HUES6 (cell line): ENCODE measurements around the gene SETD6.
A peak's percentile ranks its signal among the peaks of the same experiment; 100 is the strongest.

Experiments
- H3K27ac ChIP-seq: 2 replicates; pipeline ENCODE4 v1.7.0; 2013; ENCODE audit warnings: low read depth, mild to moderate bottlenecking, low read length, inconsistent platforms
- H3K27me3 ChIP-seq: 2 replicates; pipeline ENCODE4 v1.6.1; 2013; ENCODE audit warnings: low read length; ENCODE audit not compliant: control insufficient read depth, insufficient read depth
- H3K36me3 ChIP-seq: 2 replicates; pipeline ENCODE4 v1.6.1; 2013; ENCODE audit warnings: low read length; ENCODE audit not compliant: control insufficient read depth, insufficient read depth
- H3K4me1 ChIP-seq: 2 replicates; pipeline ENCODE4 v1.6.1; 2013; ENCODE audit warnings: low read length; ENCODE audit not compliant: control insufficient read depth, insufficient read depth
- H3K4me3 ChIP-seq: 2 replicates; pipeline ENCODE4 v1.5.1; 2013; ENCODE audit warnings: low read depth, low read length
- H3K9ac ChIP-seq: one replicate; pipeline ENCODE4 v1.6.1; 2013; ENCODE audit warnings: mild to moderate bottlenecking, low read length
- H3K9me3 ChIP-seq: 2 replicates; pipeline ENCODE4 v1.6.1; 2013; ENCODE audit warnings: low read depth, low read length; ENCODE audit not compliant: control insufficient read depth, insufficient read depth

SETD6 gene

DNA sequence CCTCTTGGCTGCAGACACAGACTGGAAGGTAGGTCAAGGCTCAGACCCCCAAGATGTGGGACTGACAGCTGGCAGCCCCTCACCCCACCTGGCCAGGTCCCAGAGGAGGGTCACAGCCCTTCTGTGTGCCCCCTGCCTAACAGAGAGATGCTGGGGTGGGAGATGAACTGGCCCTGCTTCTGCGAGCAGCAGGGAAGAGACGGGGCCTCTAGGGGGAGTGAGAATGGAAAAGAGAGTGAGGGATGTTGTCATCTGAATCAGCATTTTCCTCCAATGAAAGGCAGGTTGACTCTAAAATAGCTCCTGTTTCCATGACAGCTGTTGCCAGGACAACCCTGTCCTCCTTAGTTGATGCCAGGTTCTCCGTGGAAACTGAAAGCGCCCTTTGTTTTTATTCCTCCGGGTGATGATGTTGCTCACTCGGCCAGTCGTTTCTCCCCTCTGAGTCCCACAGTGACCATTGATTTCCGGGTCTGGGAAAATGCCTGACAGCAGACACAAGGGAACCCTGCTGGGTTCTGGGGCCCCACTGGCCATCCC lies 20.3 kb upstream of the SETD6 start:
- H3K4me3 ChIP-seq, result no peak overlapping the region
- H3K36me3 ChIP-seq, result no peaks in the 10 kb centered on the region
- H3K4me1 ChIP-seq, result peaks cover 25% of the 10 kb centered on the region
- no peak overlapping the region for H3K27ac ChIP-seq
- H3K9me3 ChIP-seq, result no peaks in the 10 kb centered on the region
- no peaks in the 10 kb centered on the region for H3K27me3 ChIP-seq
- no peak overlapping the region for H3K9ac ChIP-seq

DNA sequence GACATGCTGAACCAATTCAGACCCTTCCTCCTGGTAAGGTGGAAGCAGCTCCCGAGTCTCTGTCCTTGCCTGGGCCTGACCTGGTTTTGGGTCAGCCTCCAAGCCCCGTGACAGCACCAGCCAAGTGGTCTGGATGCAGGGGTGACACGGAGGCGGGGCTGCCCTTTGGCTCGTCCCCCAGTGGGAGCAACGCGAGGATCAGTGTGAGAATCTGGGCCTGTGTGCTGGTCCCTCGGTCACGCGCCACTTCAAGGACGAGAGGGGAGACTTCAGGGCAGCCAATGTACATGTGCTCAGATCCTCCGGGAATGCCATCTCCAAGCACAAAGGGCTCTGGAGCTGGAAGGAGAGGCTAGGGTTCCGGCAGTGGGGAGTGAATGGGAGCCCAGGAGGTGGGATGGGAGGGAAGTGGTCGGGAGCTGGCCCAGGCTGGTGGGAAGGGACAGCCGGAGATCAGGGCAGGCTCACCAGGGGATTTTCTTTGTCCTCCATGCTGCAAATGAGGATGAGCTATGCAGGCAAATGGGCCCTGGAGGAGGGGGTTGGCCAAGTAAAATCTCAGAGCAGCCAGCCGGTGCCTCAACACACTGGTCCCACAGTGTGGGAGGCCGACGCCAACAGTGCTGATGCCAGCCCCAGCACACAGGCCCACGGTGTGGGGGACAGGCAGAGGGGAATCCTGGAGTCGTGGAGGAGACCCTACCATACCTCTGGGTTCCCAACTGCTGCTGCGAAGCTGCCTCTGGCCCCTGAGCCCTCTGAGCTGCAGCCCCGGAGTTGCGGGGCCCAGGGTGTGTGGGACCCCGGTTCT lies 19.6 kb upstream of the SETD6 start:
- no peak overlapping the region for H3K4me3 ChIP-seq
- no peaks in the 10 kb centered on the region for H3K36me3 ChIP-seq
- H3K9ac ChIP-seq, result no peak overlapping the region
- H3K27me3 ChIP-seq, result no peaks in the 10 kb centered on the region
- H3K4me1 ChIP-seq, result peaks cover 28% of the 10 kb centered on the region
- H3K27ac ChIP-seq, result no peak overlapping the region
- no peaks in the 10 kb centered on the region for H3K9me3 ChIP-seq

DNA sequence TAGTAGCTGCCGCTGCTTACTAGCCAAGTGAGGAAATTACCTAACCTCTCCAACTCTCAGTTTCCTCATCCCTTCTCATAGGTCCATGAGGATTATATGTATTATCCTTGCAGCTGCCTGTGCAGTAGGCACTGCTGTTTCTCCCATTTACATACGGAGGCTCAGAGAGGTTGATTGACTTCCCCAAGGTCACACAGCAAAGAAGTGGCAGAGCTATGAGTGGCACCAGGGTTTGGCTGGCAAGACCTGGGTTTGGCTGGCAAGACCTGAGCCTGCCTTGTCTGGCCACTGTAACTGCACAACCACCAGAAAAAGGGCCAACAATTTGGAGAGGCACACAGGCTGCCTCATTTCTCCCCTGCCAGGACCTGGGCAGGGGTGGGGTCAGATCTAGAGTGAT lies 17.8 kb upstream of the SETD6 start:
- H3K9me3 ChIP-seq, result no peaks in the 10 kb centered on the region
- no peaks in the 10 kb centered on the region for H3K36me3 ChIP-seq
- no peak overlapping the region for H3K9ac ChIP-seq
- H3K4me1 ChIP-seq, result peaks cover 32% of the 10 kb centered on the region
- H3K27ac ChIP-seq, result no peak overlapping the region
- H3K27me3 ChIP-seq, result no peaks in the 10 kb centered on the region
- no peak overlapping the region for H3K4me3 ChIP-seq

DNA sequence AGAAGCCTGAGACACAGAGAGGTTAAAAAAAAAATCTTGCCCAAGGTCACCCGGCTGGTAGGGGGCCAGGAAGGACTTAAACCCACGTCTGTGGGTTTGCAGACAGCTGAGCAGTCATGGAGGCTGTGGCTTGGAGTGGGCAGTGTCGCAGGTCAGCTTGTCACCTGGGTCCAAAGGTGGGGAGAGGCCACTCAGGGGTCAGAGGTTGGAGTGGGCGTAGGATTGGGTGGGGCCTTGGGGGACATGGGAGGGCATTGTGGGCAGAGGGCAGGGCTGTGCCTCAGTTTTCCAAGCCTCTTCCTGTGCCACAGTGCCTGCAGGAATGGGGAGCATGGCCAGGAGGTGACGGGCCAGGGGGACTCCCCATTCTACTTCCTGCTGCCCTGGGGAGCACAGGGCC lies 17.4 kb upstream of the SETD6 start:
- Histone ChIP-seq H3K36me3 (no peaks in the 10 kb centered on the region), H3K9me3 (no peaks in the 10 kb centered on the region), H3K27ac (no peak overlapping the region), H3K4me1 (peaks cover 28% of the 10 kb centered on the region), H3K9ac (no peak overlapping the region), H3K27me3 (no peaks in the 10 kb centered on the region), H3K4me3 (no peak overlapping the region)

DNA sequence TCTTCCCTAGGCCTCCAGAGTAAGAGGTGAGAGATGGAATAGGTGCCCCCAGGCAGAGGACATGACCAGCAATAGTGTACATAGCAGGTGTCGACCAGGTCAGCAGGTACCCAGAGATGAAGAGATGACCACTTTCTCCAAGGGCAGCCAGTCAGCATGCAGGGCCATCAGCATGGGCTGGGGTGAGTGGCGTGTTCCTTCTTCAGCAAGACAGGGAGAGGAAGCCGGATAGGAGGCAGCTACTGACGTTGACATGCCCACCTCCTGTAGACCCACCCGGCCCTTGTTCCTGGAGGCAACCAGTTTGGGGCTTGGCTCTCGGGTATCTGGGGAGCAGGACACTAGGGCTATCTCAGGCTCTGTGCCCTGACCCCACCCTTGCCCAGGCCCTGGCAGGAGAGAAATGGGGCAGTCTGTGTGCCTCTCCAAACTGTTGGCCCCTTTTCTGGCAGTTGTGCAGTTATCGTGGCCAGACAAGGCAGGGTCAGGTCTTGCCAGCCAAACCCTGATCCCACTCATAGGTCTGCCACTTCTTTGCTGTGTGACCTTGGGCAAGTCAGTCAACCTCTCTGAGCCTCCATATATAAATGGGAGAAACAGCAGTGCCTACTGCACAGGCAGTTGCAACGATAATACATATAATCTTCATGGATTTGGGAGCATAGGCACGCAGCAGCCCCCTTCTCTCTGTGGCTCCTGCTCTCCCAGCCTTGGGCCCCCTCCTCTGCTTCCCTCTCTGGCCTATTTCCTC lies 16.8 kb upstream of the SETD6 start:
- Histone ChIP-seq H3K36me3 (no peaks in the 10 kb centered on the region), H3K27ac (no peak overlapping the region), H3K9me3 (no peaks in the 10 kb centered on the region), H3K9ac (no peak overlapping the region), H3K4me3 (no peak overlapping the region), H3K27me3 (no peaks in the 10 kb centered on the region), H3K4me1 (peaks cover 26% of the 10 kb centered on the region)

DNA sequence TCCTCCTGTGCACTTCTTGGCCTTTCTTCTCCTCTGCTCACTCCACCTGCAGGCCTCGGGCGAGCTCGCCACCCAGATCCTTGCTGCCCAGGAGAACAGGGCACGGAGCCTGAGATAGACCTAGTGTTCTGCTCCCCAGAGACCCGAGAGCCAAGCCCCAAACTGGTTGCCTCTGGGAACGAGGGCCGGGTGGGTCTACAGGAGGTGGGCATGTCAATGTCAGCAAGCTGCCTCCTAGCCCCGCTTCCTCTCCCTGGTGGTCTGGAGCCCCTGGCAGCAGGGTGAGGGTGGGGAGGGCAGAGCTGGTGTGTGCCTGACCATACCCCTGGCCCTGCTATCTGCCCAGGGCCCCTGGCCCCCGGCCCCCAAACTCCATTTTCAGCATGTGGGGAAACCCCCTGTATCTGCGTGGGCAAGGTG lies 16.2 kb upstream of the SETD6 start:
- H3K36me3 ChIP-seq, result peaks cover 1% of the 10 kb centered on the region; the same call in 1 of the 2 replicates
- peaks cover 26% of the 10 kb centered on the region for H3K4me1 ChIP-seq
- H3K9me3 ChIP-seq, result no peaks in the 10 kb centered on the region
- no peak overlapping the region for H3K27ac ChIP-seq
- no peaks in the 10 kb centered on the region for H3K27me3 ChIP-seq
- no peak overlapping the region for H3K9ac ChIP-seq
- H3K4me3 ChIP-seq, result no peak overlapping the region

DNA sequence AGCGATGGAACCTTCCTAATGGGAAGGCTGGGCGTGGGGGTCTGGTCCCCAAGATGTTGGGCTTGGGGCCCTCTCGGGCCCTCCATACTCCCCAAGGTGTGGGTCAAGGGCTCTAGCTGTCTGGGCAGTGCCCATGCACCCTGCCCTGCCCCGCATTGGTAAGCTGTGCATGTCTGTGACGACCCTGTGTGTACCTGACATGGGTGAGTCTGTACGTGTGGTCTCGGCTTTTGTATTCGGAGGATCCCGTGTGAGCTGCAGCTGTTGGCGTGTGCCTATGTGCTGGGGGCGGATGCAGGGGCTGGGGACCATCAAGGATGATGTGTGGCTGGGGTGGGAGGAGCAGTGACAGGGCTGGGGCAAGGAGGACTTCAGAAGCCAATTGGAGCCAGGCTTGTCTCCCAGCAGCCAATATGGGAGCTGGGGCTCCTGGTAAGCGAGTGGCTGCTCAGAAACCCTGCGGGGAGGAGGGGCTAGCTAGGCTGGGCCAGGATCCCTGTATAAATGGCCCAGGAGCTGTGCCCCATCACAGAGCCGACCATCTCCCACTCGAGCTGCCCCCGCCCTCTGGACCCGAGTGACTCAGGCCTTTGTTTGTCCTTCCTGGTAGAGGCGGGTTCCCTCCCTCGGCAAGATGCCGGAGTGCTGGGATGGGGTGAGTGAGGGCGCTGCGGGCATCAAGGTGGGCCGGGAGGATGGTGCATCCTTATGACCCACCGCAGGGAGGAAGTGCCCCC lies 15.5 kb upstream of the SETD6 start, which contains the start of gene NDRG4:
Gene NDRG4, plus strand, starts transcription at position 529 of the 737 bp plus-strand sequence. Its CDS starts 106 bp downstream, at position 635.
- Histone ChIP-seq H3K4me3 (peak within 1 kb of the TSS; percentile 82), H3K27ac (no peak within 1 kb of the TSS), H3K9ac (peak within 1 kb of the TSS; percentile 50), H3K27me3 (no peaks in the 10 kb centered on the region), H3K36me3 (peaks cover 5% of the 10 kb centered on the region; the same call in 1 of the 2 replicates), H3K4me1 (peaks cover 26% of the 10 kb centered on the region), H3K9me3 (no peaks in the 10 kb centered on the region)

DNA sequence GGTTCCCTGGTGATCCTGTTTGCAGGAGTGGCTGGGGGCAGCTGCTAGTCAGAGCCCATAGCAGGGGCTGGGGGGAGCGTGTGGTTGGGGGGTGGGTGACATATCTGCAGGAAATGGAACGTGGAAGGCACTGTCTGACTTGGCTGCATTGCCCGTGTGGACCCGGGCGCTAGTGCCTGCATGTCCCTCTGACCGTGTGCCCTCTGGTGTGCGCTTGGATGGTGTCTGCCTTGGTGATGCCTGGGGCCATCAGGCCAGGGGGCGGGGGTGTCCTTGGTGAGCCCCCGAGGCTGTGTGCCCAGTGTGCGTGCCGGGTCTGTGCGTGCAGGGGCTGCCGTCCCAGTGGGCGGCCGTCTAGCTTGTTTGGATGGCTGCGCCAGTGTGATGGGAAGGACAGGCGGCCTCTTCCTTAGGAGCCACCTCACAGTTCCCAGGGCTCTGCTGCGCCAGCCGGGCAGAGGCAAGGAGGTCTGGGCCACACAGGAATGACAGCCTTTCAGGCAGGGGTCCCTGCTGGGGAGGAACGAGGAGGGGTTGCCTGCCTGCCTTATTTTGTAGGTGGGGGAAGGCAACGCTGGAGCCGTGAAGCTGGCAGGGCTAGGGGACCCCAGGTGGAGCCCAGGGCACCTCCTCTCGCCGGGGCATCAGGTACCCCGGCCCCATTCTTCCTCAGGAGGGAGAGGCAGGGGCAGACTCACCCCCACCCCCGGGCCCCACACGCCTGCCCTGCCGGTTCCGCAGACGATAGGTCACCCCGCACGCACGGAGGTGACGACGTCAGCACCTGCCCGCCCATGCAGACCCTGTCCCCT lies 14.7 kb upstream of the SETD6 start:
- Histone ChIP-seq H3K9me3 (no peaks in the 10 kb centered on the region), H3K27ac (no peak overlapping the region), H3K9ac (peak overlapping the region; percentile 50), H3K36me3 (peaks cover 5% of the 10 kb centered on the region; the same call in 1 of the 2 replicates), H3K4me1 (peaks cover 20% of the 10 kb centered on the region), H3K27me3 (no peaks in the 10 kb centered on the region), H3K4me3 (peak overlapping the region; percentile 82)

DNA sequence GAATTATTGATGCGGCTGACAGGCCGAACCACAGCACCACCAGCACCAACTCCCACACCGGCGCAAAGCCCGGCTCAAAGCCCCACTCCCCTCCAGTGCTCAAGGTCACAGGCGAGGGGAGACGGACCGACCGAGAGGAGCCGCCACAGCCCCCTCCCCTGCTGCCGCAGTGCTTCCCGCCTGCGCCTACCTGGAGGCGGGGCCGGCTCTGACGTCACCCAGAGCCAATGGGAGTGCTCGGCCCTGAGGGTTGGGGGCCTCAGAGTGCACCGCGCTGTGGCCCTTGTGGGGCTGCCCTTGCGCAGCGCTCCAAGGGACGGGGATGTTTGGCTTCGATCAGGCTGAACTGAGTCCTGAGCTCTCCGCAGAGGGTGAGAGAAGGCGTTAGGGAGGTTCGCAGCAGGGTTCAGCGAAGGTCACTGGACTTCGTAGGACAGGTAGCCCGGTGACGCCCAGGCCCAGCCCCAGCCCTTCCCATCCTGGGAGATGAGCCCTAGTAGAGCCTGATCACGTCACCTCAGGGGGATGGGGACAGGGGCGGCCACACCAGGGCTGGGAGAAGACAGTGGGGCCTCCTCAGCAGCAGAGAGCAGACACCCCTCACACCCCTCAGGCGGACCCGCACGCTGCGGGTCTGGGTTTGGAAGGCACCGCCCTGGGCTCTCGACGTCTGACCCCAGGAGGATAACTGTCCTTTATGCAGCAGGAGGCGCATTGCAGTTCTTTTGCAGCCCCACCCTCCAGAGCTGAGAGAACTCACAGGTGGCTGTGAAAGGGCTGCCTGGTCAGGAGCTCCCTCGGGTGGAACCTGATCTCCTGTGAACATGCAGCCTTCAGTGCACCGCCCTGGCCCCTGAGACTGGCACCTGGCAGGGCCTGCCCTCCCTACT lies 13.8 kb upstream of the SETD6 start:
- H3K4me3 ChIP-seq, result peak overlapping the region; percentile 82
- H3K27me3 ChIP-seq, result no peaks in the 10 kb centered on the region
- H3K4me1 ChIP-seq, result peaks cover 12% of the 10 kb centered on the region; the same call in 1 of the 2 replicates
- H3K36me3 ChIP-seq, result peaks cover 5% of the 10 kb centered on the region; the same call in 1 of the 2 replicates
- no peaks in the 10 kb centered on the region for H3K9me3 ChIP-seq
- peak overlapping the region; percentile 76 for H3K9ac ChIP-seq
- no peak overlapping the region for H3K27ac ChIP-seq
